Colon (tissue), 2 donors: ENCODE results near the gene CDH13.

ENCODE experiments used
- FAIRE-seq: peaks from 2 replicates; lab custom pipeline; 2012; peaks lifted over from hg19 to GRCh38; lab: Jason Lieb, UNC
- donor health status: control.
- donor health status: control.

Gene CDH13

GRCh38 chr16:83579436-83579835 lies 952.7 kb downstream of the CDH13 start:
- no peak for FAIRE-seq

GRCh38 chr16:83581082-83581481 lies 954.3 kb downstream of the CDH13 start:
- FAIRE-seq, result no peak

GRCh38 chr16:83581994-83582747 lies 955.4 kb downstream of the CDH13 start:
- FAIRE-seq, result no peak

- no peak for FAIRE-seq
Measured at GRCh38 chr16:83586036-83586435, 959.3 kb downstream of the CDH13 start.

GRCh38 chr16:83586461-83587200 lies 959.9 kb downstream of the CDH13 start:
- FAIRE-seq, result no peak

- FAIRE-seq, result no peak
Measured at GRCh38 chr16:83587201-83587600, 960.4 kb downstream of the CDH13 start.

- no peak for FAIRE-seq
Measured at GRCh38 chr16:83588070-83588469, 961.3 kb downstream of the CDH13 start.

GRCh38 chr16:83589576-83589975 lies 962.8 kb downstream of the CDH13 start:
- no peak for FAIRE-seq

GRCh38 chr16:83592778-83593177 lies 966.0 kb downstream of the CDH13 start:
- no peak for FAIRE-seq

GRCh38 chr16:83599789-83600462 lies 973.2 kb downstream of the CDH13 start:
- FAIRE-seq, result no peak

- FAIRE-seq, result no peak
Measured at GRCh38 chr16:83602761-83603722, 976.3 kb downstream of the CDH13 start.

- FAIRE-seq, result no peak
Measured at GRCh38 chr16:83603723-83604570, 977.2 kb downstream of the CDH13 start.

GRCh38 chr16:83606486-83607030 lies 979.8 kb downstream of the CDH13 start:
- FAIRE-seq, result no peak

GRCh38 chr16:83609178-83609577 lies 982.4 kb downstream of the CDH13 start:
- FAIRE-seq, result no peak

GRCh38 chr16:83615141-83615952 lies 988.6 kb downstream of the CDH13 start:
- FAIRE-seq, result no peak

- FAIRE-seq, result no peak
Measured at GRCh38 chr16:83615953-83616350, 989.2 kb downstream of the CDH13 start.

GRCh38 chr16:83619381-83620150 lies 992.8 kb downstream of the CDH13 start:
- FAIRE-seq, result no peak

- no peak for FAIRE-seq
Measured at GRCh38 chr16:83622010-83622409, 995.2 kb downstream of the CDH13 start.
